GM12864 (cell line): ENCODE measurements around the gene AKAP12.

ENCODE experiments used
- DNase-seq: peaks from one replicate; pipeline ENCODE4 v3.0.0-alpha.2; 2011; ENCODE audit warnings: low read depth
- H3K4me3 ChIP-seq: 2 replicates; pipeline ENCODE4 v1.5.1; 2011; ENCODE audit warnings: mild to moderate bottlenecking, low read depth, low read length, control low read depth
- TF ChIP-seq, protein P1 (sequence below): IDR thresholded peaks from 2 replicates; pipeline ENCODE4 v1.5.1; 2011; ENCODE audit warnings: low read depth, mild to moderate bottlenecking, moderate library complexity, low read length, control low read depth, inconsistent platforms; ENCODE audit errors: missing control alignments

The AKAP12 gene

DNA sequence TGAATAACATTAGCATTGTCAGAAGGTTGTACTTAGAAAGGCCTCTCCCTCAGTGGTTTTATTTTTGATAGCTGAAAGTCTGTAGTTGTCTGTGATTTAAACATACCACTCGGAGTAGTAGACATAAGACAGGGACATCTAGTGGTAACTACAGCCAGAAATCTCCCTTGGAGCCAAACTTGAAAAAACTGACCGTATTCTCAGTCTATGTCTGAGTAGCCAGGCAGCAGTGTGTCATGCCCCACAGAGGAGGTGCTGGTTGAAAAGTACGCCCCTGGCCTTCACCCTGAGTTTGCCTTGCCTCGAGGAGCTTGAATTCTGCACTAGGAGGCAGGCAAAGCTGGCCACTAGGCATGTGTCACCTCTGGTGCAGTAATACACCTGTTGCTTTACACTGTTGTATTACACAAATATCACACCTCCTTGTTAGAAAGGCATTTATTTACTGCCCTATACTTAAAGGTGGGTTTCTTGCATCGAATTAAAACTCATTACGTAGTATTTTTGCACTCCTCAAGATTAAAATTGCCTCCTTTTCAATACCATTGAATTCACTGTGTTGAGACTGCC is 130.8 kb downstream of the AKAP12 start:
- H3K4me3 ChIP-seq: no peak overlapping the region
- DNase-seq: no peak
- TF ChIP-seq, protein P1, sequence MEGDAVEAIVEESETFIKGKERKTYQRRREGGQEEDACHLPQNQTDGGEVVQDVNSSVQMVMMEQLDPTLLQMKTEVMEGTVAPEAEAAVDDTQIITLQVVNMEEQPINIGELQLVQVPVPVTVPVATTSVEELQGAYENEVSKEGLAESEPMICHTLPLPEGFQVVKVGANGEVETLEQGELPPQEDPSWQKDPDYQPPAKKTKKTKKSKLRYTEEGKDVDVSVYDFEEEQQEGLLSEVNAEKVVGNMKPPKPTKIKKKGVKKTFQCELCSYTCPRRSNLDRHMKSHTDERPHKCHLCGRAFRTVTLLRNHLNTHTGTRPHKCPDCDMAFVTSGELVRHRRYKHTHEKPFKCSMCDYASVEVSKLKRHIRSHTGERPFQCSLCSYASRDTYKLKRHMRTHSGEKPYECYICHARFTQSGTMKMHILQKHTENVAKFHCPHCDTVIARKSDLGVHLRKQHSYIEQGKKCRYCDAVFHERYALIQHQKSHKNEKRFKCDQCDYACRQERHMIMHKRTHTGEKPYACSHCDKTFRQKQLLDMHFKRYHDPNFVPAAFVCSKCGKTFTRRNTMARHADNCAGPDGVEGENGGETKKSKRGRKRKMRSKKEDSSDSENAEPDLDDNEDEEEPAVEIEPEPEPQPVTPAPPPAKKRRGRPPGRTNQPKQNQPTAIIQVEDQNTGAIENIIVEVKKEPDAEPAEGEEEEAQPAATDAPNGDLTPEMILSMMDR: no peak

DNA sequence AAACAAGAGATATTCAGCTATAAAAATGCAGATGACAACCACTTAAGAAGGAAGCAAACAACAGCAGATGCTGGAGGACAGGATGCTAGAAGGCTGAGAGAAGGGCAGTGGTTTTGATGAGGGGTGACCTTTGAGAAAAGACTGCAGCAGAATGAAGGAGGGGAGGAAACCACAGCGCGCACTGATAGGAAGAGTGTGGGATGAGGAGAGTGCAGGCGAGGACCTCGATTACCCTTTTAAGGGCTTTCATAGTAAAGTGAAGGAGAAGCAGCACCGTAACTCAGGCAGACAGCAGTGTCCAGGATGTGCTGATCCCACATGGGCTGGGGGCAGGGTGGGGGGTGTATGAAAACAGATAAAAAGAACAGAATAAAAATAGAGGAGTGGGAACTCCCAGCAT is 132.4 kb downstream of the AKAP12 start:
- DNase-seq: no peak
- H3K4me3 ChIP-seq: no peak overlapping the region
- TF ChIP-seq, protein P1: no peak

DNA sequence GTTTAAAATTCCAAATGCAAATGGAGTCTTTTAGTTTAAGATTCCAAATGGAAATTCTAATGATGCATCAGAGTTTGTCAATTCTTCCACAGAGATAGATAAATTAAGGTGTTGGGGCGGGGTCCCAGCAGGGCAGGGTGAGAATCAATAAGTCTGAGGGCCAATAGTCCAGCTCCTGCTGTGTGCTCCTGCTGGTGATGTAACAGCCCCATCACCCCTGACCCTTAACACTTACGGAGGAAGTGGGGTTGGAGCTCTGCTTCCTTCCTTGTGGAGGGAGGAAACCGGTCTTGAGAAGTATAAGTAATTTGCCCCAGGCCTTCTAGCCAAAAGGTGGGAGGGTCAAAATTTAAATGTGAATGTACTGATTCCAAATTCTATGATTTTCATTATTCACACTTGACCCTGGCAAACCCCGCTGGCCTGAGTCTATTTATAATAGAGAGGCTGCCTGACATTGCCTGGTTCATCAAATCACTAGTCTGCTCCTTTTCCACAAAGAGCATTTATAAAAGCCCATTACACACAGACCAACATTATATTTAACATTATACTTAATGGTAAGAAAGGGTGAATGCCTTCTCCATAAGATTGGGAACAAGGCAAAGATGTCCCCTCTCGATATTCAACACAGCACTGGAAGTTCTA is 134.4 kb downstream of the AKAP12 start:
- DNase-seq: no peak
- no peak overlapping the region for H3K4me3 ChIP-seq
- TF ChIP-seq, protein P1: no peak

DNA sequence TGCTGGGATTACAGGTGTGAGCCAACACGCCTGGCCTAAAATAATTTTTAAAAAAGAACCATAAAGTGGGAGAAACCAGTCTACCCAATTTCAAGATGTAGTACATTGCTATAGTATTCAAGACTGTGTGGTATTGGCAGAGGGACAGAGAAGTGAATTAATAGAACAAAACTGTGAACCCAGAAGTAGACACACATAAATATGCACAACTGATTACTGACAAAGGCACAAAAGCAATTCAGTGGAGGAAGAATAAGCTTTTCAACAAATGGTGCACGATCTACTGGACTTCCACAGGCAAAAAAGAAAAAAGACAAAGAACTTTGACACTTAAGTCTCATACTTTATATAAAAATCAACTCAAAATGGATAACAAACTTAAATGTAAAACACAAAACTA is 136.1 kb downstream of the AKAP12 start:
- H3K4me3 ChIP-seq: no peak overlapping the region
- no peak for DNase-seq
- TF ChIP-seq, protein P1: no peak

DNA sequence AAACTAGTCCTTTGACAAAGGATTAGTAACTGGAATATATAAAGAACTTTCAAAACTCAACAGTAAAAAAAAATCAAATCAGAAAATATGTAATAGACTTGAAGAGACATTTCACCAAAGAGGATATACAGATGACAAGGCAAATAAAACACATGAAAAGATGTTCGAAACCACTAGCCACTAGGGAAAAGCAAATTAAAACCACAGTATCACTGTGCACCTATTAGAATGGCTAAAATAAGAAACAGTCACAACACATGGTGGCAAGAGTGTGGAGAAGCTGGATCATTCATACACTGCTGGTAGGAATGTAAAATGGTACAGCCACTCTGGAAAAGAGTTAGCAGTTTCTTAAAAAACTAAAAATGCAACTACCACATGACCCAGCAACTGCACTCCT is 136.7 kb downstream of the AKAP12 start:
- H3K4me3 ChIP-seq: no peak overlapping the region
- no peak for DNase-seq
- TF ChIP-seq, protein P1: no peak

DNA sequence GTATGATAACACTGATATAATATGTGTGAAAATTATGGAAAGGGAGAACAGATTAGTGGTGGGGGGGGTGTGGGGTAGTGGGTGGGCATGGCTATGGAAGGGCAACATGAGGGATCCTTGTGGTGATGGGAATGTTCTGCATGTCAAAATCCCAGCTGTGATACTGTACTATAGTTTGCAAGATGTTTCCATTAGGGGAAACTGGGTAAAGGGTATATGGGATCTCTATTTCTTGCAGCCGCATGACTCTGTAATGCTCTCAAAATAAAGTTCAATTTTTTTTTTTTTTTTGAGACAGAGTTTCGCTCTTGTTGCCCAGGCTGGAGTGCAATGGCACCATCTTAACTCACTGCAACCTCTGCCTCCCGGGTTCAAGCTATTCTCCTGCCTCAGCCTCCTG is 137.3 kb downstream of the AKAP12 start:
- no peak for DNase-seq
- H3K4me3 ChIP-seq: no peak overlapping the region
- TF ChIP-seq, protein P1: no peak
